AG04450 (cell line): ENCODE data around the gene PNO1. TPM values are rescaled to one million over a fixed set of nuclear protein-coding genes. Genes with fewer than 3 reads are reported as not detected.

Experiments used
- CTCF ChIA-PET: fragments of 300-600, 350-600 bp; formaldehyde crosslinking; extraction: SDS; loops from one replicate; lab custom pipeline; 2022; ENCODE audit warnings: antibody characterized with exemption, inconsistent platforms; lab: Charles Lee
- POLR2A ChIA-PET: fragments of 350-600 bp; formaldehyde crosslinking; extraction: SDS; loops from one replicate; lab custom pipeline; 2021; ENCODE audit warnings: antibody characterized with exemption, inconsistent platforms; lab: Yijun Ruan, JAX
- DNase-seq: peaks from one replicate; pipeline ENCODE4 v3.0.0-alpha.2; 2011; ENCODE audit warnings: low read depth, low spot score
- H3K27ac ChIP-seq: one replicate; pipeline ENCODE4 v1.5.1; 2012; ENCODE audit warnings: low read depth, low read length, control low read depth
- H3K27me3 ChIP-seq: one replicate; pipeline ENCODE4 v1.6.0; 2012; ENCODE audit warnings: low read length; ENCODE audit not compliant: control insufficient read depth, insufficient read depth
- H3K4me3 ChIP-seq: 2 replicates; pipeline ENCODE4 v1.5.1; 2011; ENCODE audit warnings: mild to moderate bottlenecking, low read depth, low read length, control low read depth
- H3K9me3 ChIP-seq: 2 replicates; pipeline ENCODE4 v1.5.1; 2012; ENCODE audit warnings: low read length; ENCODE audit not compliant: control insufficient read depth, insufficient read depth
- polyA plus RNA-seq: library from polyadenylated mRNA; depleted of rRNA; stranded (reverse); fragments of >200 nt; gene quantifications from 2 replicates; pipeline ENCODE4 v1.2.3, GENCODE V29; 2011
- TF ChIP-seq, protein P1 (sequence below): IDR thresholded peaks from 2 replicates; pipeline ENCODE4 v1.5.1; 2011; ENCODE audit warnings: low read depth, low read length, control low read depth, inconsistent platforms

PNO1 gene
- polyA plus RNA-seq, 1 experiment, result 14.2 TPM

DNA sequence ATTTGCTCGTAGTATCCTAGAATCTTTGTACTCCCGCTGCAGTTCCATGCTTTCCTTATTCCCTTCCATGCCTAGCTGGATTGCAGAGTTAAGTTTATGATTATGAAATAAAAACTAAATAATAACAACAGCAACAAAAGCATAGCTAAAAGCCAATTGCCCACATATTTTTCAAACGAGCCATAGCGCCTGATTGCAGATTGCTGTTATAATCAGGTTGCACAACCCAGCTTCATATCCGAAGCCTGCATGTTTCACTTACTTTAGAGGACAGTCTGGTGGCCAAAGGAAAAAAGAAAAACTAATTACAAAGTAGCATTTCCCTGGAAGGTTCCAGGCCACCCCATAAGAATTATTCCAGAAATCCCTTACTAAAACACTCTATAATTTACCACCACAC is 31.9 kb upstream of the PNO1 start:
- H3K27me3 ChIP-seq, result no peaks in the 10 kb centered on the region
- DNase-seq, result no peak
- no peaks in the 10 kb centered on the region for H3K9me3 ChIP-seq
- TF ChIP-seq, protein P1, sequence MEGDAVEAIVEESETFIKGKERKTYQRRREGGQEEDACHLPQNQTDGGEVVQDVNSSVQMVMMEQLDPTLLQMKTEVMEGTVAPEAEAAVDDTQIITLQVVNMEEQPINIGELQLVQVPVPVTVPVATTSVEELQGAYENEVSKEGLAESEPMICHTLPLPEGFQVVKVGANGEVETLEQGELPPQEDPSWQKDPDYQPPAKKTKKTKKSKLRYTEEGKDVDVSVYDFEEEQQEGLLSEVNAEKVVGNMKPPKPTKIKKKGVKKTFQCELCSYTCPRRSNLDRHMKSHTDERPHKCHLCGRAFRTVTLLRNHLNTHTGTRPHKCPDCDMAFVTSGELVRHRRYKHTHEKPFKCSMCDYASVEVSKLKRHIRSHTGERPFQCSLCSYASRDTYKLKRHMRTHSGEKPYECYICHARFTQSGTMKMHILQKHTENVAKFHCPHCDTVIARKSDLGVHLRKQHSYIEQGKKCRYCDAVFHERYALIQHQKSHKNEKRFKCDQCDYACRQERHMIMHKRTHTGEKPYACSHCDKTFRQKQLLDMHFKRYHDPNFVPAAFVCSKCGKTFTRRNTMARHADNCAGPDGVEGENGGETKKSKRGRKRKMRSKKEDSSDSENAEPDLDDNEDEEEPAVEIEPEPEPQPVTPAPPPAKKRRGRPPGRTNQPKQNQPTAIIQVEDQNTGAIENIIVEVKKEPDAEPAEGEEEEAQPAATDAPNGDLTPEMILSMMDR, result no peak
- ChIA-PET POLR2A (no interaction called here), CTCF (interaction anchor here (1.0 kb wide), 1 partner anchor 157 kb away, joined by 4 read pairs; no protein-coding TSS in a partner anchor)
- no peak overlapping the region for H3K27ac ChIP-seq
- no peak overlapping the region for H3K4me3 ChIP-seq

DNA sequence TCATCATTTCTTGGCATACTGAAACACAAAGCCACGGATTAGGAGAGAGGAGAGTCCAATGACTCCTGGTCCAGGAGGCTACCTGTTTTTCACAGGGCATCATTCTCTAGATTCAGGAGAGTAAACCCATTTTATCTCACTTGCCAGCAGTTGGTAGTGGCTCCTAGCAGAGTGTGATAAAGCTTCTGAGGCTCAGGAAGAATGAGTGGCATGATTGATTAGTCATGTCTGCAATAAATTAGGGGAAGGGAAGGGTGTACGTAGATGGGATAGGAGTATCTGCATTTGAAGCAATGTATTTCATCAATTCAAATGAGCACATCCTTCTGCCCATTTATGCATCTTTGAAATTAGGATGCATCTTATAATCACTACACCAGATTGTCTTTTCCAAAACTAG is 31.1 kb upstream of the PNO1 start:
- no peaks in the 10 kb centered on the region for H3K27me3 ChIP-seq
- TF ChIP-seq, protein P1, result no peak
- ChIA-PET CTCF (interaction anchor here (0.6 kb wide), 1 partner anchor 216 kb away, joined by 6 read pairs; no protein-coding TSS in a partner anchor), POLR2A (no interaction called here)
- no peak overlapping the region for H3K4me3 ChIP-seq
- H3K9me3 ChIP-seq, result no peaks in the 10 kb centered on the region
- no peak overlapping the region for H3K27ac ChIP-seq
- DNase-seq, result no peak

DNA sequence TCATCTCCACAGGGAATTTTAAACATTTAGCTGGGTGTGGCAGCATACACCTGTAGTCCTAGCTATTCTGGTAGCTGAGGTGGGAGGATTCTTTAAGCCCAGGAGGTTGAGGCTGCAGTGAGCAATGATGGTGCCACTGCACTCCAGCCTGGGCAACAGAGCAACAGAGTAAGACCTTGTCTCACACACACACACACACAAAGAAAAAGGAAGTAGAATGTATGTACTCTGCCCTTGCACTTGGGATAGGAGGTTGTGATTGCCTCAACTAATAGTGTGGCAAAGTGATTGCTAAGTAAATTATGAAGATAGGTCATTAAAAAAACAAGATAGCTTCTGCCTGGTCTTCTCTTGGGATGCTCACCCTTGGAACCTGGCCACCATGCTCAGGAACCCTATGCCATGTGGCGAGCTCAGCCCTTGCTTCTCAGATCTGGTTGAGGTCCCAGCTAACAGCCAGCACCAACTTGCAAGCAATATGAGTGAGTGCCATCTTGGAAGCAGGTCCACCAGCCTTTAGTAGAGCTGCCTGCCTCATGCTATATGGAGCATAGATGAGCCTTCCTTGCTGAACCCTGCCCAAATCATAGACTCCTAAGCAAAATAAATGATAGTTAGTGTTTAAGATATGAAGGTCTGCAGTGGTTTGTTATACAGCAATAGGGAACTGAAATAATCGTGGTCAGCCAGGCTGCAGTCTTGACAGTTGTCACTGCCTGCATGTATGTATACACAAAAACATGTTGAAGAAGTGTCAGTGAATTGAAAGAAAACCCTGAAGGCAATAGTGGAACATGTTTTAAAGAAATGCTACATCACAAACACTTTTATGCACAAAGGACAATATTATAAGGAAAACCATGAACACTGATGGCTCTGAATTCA is 30.1 kb upstream of the PNO1 start:
- CTCF ChIA-PET, result interaction anchor here (0.6 to 0.7 kb wide), 2 partner anchors 155 to 215 kb away, joined by 3 to 6 read pairs; no protein-coding TSS in a partner anchor
- POLR2A ChIA-PET, result no interaction called here

DNA sequence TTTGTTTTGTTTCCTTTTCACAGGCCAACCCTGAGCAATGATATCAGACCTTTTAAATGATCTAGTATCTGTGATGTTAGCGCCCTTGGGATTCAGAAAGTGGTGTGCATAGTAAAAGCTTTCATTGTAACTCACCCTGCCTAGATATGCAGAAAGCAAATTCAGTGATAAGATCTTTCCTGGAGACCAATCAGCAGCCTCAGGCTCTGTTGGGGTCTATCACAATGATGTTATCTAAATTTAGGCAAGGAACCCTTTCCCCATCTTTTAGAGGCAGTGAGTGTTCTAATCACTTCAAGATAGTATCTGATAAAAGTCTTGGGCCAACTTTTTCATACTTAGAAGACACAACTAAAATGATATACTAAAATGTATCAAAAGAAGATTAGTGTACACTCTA is 23.6 kb upstream of the PNO1 start:
- TF ChIP-seq, protein P1, result no peak
- DNase-seq, result no peak
- CTCF ChIA-PET, result interaction anchor here (1.2 kb wide), 1 partner anchor 12 kb away, joined by 4 read pairs; no protein-coding TSS in a partner anchor
- H3K4me3 ChIP-seq, result no peak overlapping the region
- no peak overlapping the region for H3K27ac ChIP-seq
- H3K9me3 ChIP-seq, result no peaks in the 10 kb centered on the region
- H3K27me3 ChIP-seq, result no peaks in the 10 kb centered on the region
- POLR2A ChIA-PET, result no interaction called here

More for the DNA sequence above, 30.1 kb upstream of the PNO1 start:
- no peak overlapping the region for H3K4me3 ChIP-seq
- TF ChIP-seq, protein P1, result no peak
- H3K27me3 ChIP-seq, result no peaks in the 10 kb centered on the region
- no peak for DNase-seq
- no peak overlapping the region for H3K27ac ChIP-seq
- no peaks in the 10 kb centered on the region for H3K9me3 ChIP-seq

DNA sequence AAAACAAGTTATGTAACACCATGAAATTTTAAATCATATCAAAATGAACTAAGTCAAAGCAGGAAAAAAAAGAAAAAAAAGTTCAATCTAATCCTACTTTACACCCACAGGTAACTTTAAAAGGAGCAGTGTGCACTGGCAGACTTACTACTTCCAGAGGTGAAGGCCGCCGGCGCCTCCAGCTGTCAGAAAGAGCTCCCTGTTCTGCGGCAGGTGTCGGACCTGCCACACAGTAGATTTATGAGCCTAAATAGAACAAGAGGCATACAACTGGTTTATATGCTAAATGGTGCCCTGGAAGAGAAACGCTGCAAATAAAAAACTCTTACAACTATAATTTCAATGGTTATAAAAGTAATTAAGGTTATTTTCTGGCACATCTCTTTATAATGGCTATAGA is 23.1 kb upstream of the PNO1 start:
- no peak for DNase-seq
- no peak overlapping the region for H3K4me3 ChIP-seq
- H3K27ac ChIP-seq, result no peak overlapping the region
- H3K9me3 ChIP-seq, result no peaks in the 10 kb centered on the region
- POLR2A ChIA-PET, result no interaction called here
- TF ChIP-seq, protein P1, result no peak
- CTCF ChIA-PET, result interaction anchor here (1.2 kb wide), 2 partner anchors 12 to 148 kb away, joined by 3 to 4 read pairs; no protein-coding TSS in a partner anchor
- no peaks in the 10 kb centered on the region for H3K27me3 ChIP-seq
